SU-DHL-6 (cell line): ENCODE results near the gene PLP2.

Experiments
- H2AFZ ChIP-seq: fragments of 200-600 bp; sonication (generic); 2 replicates; pipeline ENCODE4 v1.6.1; 2014; ENCODE audit warnings: low read depth, mild to moderate bottlenecking, moderate library complexity, mixed read lengths, antibody characterized with exemption, low read length; ENCODE audit not compliant: severe bottlenecking
- H3F3A ChIP-seq: fragments of 200-600 bp; shearing (Covaris generic); 2 replicates; pipeline ENCODE4 v1.6.0; 2016; ENCODE audit warnings: antibody characterized with exemption, mild to moderate bottlenecking; ENCODE audit not compliant: insufficient read depth
- H3K27ac ChIP-seq: fragments of 200-600 bp; sonication (generic); 2 replicates; pipeline ENCODE4 v1.5.1; 2016; ENCODE audit warnings: low read depth, mild to moderate bottlenecking, low read length, moderate library complexity, mixed read lengths
- H3K27me3 ChIP-seq: fragments of 200-600 bp; sonication (generic), shearing (Covaris generic); 2 replicates; pipeline ENCODE4 v1.6.0; 2014; ENCODE audit warnings: mild to moderate bottlenecking, low read length
- H3K36me3 ChIP-seq: fragments of 200-600 bp; sonication (generic); 2 replicates; pipeline ENCODE4 v1.6.1; 2014; ENCODE audit warnings: mild to moderate bottlenecking, low read length, mixed read lengths
- H3K4me2 ChIP-seq: fragments of 300-600, 200-600 bp; shearing (Covaris generic), sonication (generic); 2 replicates; pipeline ENCODE4 v1.6.0; 2014; ENCODE audit warnings: low read length, low read depth, mild to moderate bottlenecking; ENCODE audit not compliant: poor library complexity, severe bottlenecking
- H3K4me3 ChIP-seq: fragments of 200-600 bp; sonication (generic); 2 replicates; pipeline ENCODE4 v1.5.1; 2014; ENCODE audit warnings: antibody characterized with exemption, low read length, mild to moderate bottlenecking, mixed read lengths; ENCODE audit not compliant: insufficient read depth, poor library complexity, severe bottlenecking
- H3K79me2 ChIP-seq: fragments of 200-600 bp; sonication (generic); 2 replicates; pipeline ENCODE4 v1.6.1; 2014; ENCODE audit warnings: mild to moderate bottlenecking, low read length, moderate library complexity; ENCODE audit not compliant: insufficient read depth
- H3K9ac ChIP-seq: fragments of 200-600 bp; sonication (generic); 2 replicates; pipeline ENCODE4 v1.7.0; 2014; ENCODE audit warnings: mild to moderate bottlenecking, low read length
- H3K9me2 ChIP-seq: fragments of 200-600 bp; sonication (generic); replicated peaks from 2 replicates; pipeline ENCODE4 v1.6.1; 2014; ENCODE audit warnings: low read length; ENCODE audit not compliant: insufficient read depth
- H3K9me3 ChIP-seq: fragments of 200-600 bp; sonication (generic); 2 replicates; pipeline ENCODE4 v1.6.1; 2014; ENCODE audit warnings: low read length, mixed read lengths; ENCODE audit not compliant: insufficient read depth
- H4K20me1 ChIP-seq: fragments of 200-600 bp; sonication (generic); 2 replicates; pipeline ENCODE4 v1.6.1; 2014; ENCODE audit warnings: low read depth, mild to moderate bottlenecking, antibody characterized with exemption, low read length, moderate library complexity, mixed read lengths
- CTCF ChIP-seq: fragments of 200-600 bp; sonication (generic); IDR thresholded peaks from one replicate; pipeline ENCODE4 v1.5.1; 2017; ENCODE audit warnings: antibody characterized with exemption, mild to moderate bottlenecking, low read length, moderate library complexity; ENCODE audit not compliant: insufficient read depth, poor library complexity, severe bottlenecking
- EZH2phosphoT487 ChIP-seq: fragments of 200-600 bp; sonication (generic), shearing (Covaris generic); conservative IDR thresholded peaks from 2 replicates; pipeline ENCODE4 v1.6.1; 2018; ENCODE audit warnings: mild to moderate bottlenecking, antibody characterized with exemption, low read length, moderate library complexity, mixed read lengths

The PLP2 gene

GRCh38 chrX:49191574-49192011 is 19.9 kb downstream of the PLP2 start:
- Histone ChIP-seq H3K9me3 (no peaks in the 10 kb centered on the region), H3K36me3 (no peaks in the 10 kb centered on the region), H4K20me1 (no peaks in the 10 kb centered on the region), H3K9ac (peak overlapping the region; percentile 84), H3K27ac (peak overlapping the region; percentile 72), H3F3A (peaks cover 9% of the 10 kb centered on the region; the same call in 1 of the 2 replicates), H3K4me2 (peak overlapping the region; percentile 84), H2AFZ (peak overlapping the region; percentile 71), H3K9me2 (no peaks in the 10 kb centered on the region), H3K4me3 (peak overlapping the region; percentile 79), H3K27me3 (no peaks in the 10 kb centered on the region), H3K79me2 (no peaks in the 10 kb centered on the region)
- TF ChIP-seq CTCF (no peak), EZH2phosphoT487 (no peak)

- no peaks in the 10 kb centered on the region for H3K27me3 ChIP-seq
- no peaks in the 10 kb centered on the region for H3K9me2 ChIP-seq
- H2AFZ ChIP-seq = no peak overlapping the region
- H3K9ac ChIP-seq = no peak overlapping the region
- H3K79me2 ChIP-seq = no peaks in the 10 kb centered on the region
- H3K4me2 ChIP-seq = no peak overlapping the region
- no peaks in the 10 kb centered on the region for H3K9me3 ChIP-seq
- H3K36me3 ChIP-seq = no peaks in the 10 kb centered on the region
- no peaks in the 10 kb centered on the region for H4K20me1 ChIP-seq
- TF ChIP-seq EZH2phosphoT487 (no peak), CTCF (peak; percentile 55)
- H3K27ac ChIP-seq = no peak overlapping the region
- peaks cover 9% of the 10 kb centered on the region; the same call in 1 of the 2 replicates for H3F3A ChIP-seq
- no peak overlapping the region for H3K4me3 ChIP-seq
Observed at GRCh38 chrX:49192722-49193328, 21.1 kb downstream of the PLP2 start.

GRCh38 chrX:49193542-49193964 is 21.9 kb downstream of the PLP2 start:
- Histone ChIP-seq H3F3A (peaks cover 9% of the 10 kb centered on the region; the same call in 1 of the 2 replicates), H3K4me3 (no peak overlapping the region), H4K20me1 (no peaks in the 10 kb centered on the region), H3K9me2 (no peaks in the 10 kb centered on the region), H3K79me2 (no peaks in the 10 kb centered on the region), H3K9ac (no peak overlapping the region), H3K36me3 (no peaks in the 10 kb centered on the region), H3K27ac (no peak overlapping the region), H2AFZ (no peak overlapping the region), H3K9me3 (no peaks in the 10 kb centered on the region), H3K4me2 (no peak overlapping the region), H3K27me3 (no peaks in the 10 kb centered on the region)
- TF ChIP-seq EZH2phosphoT487 (no peak), CTCF (no peak)
